HCT116 (cell line): ENCODE measurements around the gene CHCHD3. TPM values are rescaled to one million over a fixed set of nuclear protein-coding genes. Genes with fewer than 3 reads are reported as not detected.

ENCODE experiments used
- ATAC-seq: fragments of 200-7000 bp; cut with Tn5 transposase; 2 replicates; pipeline ENCODE4 v1.9.1; 2020; ENCODE audit warnings: mild to moderate bottlenecking, moderate library complexity
- BruUV-seq: library from RNA; stranded (reverse); fragments of 400-500 nt; replicated peaks from 2 replicates; lab custom pipeline; 2021; lab: Mats Ljungman, UMichigan
- CTCF ChIA-PET: fragments of 300-600 bp; sonication (Branson Sonifier 250); formaldehyde crosslinking; loops from one replicate; lab custom pipeline; 2021; ENCODE audit warnings: antibody characterized with exemption; lab: Charles Lee
- POLR2A ChIA-PET: fragments of 300-600, 350-600 bp; sonication (Branson Sonifier 250); formaldehyde crosslinking; loops from one replicate; lab custom pipeline; 2021; ENCODE audit warnings: antibody characterized with exemption; lab: Charles Lee
- RAD21 ChIA-PET, 2 experiments: fragments of 300-600 bp; sonication (Branson Sonifier 250); formaldehyde crosslinking; loops; one replicate each; lab custom pipeline; 2023; ENCODE audit warnings: low total read pairs in 2 of 2; ENCODE audit not compliant: uncharacterized antibody in 2 of 2, unreplicated experiment in 2 of 2, low non-redundant PET in 1 of 2; lab: Charles Lee
- DNase-seq: peaks from one replicate; pipeline ENCODE4 v3.0.0-alpha.2; 2010; ENCODE audit warnings: low read depth, low spot score
- H2AFZ ChIP-seq: fragments of 200-600 bp; shearing (Covaris generic), sonication (generic); 2 replicates; pipeline ENCODE4 v1.6.1; 2017; ENCODE audit warnings: low read depth, mixed run types, mixed read lengths, antibody characterized with exemption, low read length; ENCODE audit not compliant: poor library complexity, severe bottlenecking
- H3K27ac ChIP-seq: 2 replicates; pipeline ENCODE4 v1.5.1; 2012; ENCODE audit warnings: low read depth, low read length
- H3K27me3 ChIP-seq: fragments of 200-600 bp; sonication (generic); 2 replicates; pipeline ENCODE4 v1.6.1; 2016; ENCODE audit warnings: mixed run types, low read length, mixed read lengths; ENCODE audit not compliant: insufficient read depth
- H3K36me3 ChIP-seq, 2 experiments: fragments of 200-500 bp in 1 of 2; fragments of 200-600 bp in 1 of 2; sonication (Bioruptor generic) in 1 of 2; sonication (generic) in 1 of 2; 2 replicates each; pipeline versions ENCODE4 v1.5.1 to v1.6.1; 2014 to 2016; ENCODE audit warnings: low read length in 2 of 2, inconsistent platforms in 1 of 2, mixed read lengths in 1 of 2, mixed run types in 1 of 2; ENCODE audit not compliant: insufficient read depth in 2 of 2, control insufficient read depth in 1 of 2
- H3K4me1 ChIP-seq, 2 experiments: fragments of 200-600 bp in 1 of 2; sonication (generic) in 1 of 2; 2 replicates each; pipeline versions ENCODE4 v1.5.1 to v1.6.1; 2012 to 2017; ENCODE audit warnings: low read length in 2 of 2, inconsistent platforms in 1 of 2, mild to moderate bottlenecking in 1 of 2, mixed read lengths in 1 of 2, mixed run types in 1 of 2, moderate library complexity in 1 of 2; ENCODE audit not compliant: insufficient read depth in 2 of 2, control insufficient read depth in 1 of 2
- H3K4me2 ChIP-seq: fragments of 200-600 bp; sonication (generic); 2 replicates; pipeline ENCODE4 v1.6.1; 2017; ENCODE audit warnings: mixed run types, low read length, mixed read lengths
- H3K4me3 ChIP-seq, 2 experiments: fragments of 200-600 bp in 1 of 2; sonication (generic) in 1 of 2; replicated peaks in 1 of 2; 2 replicates each; pipeline ENCODE4 v1.5.1; 2011 to 2016; ENCODE audit warnings: low read length in 2 of 2, control low read depth in 1 of 2, low read depth in 1 of 2, mild to moderate bottlenecking in 1 of 2, mixed read lengths in 1 of 2, mixed run types in 1 of 2
- H3K79me2 ChIP-seq: fragments of 200-600 bp; sonication (generic); 2 replicates; pipeline ENCODE4 v1.6.1; 2017; ENCODE audit warnings: mild to moderate bottlenecking, mixed run types, low read length, moderate library complexity, mixed read lengths; ENCODE audit not compliant: insufficient read depth
- H3K9ac ChIP-seq: fragments of 200-600 bp; sonication (generic); 2 replicates; pipeline ENCODE4 v1.6.1; 2016; ENCODE audit warnings: low read length, mixed read lengths
- H3K9me2 ChIP-seq: fragments of 200-600 bp; sonication (generic), shearing (Covaris generic); 2 replicates; pipeline ENCODE4 v1.6.1; 2017; ENCODE audit warnings: mixed run types, mild to moderate bottlenecking, moderate library complexity; ENCODE audit not compliant: insufficient read depth
- H3K9me3 ChIP-seq, 2 experiments: fragments of 200-500 bp in 1 of 2; fragments of 200-600 bp in 1 of 2; sonication (Bioruptor generic) in 1 of 2; sonication (generic) in 1 of 2; 2 replicates each; pipeline ENCODE4 v1.6.1; 2014 to 2017; ENCODE audit warnings: low read length in 2 of 2, mixed read lengths in 2 of 2, inconsistent platforms in 1 of 2, low read depth in 1 of 2, mild to moderate bottlenecking in 1 of 2, mixed run types in 1 of 2, moderate library complexity in 1 of 2; ENCODE audit not compliant: control insufficient read depth in 1 of 2, insufficient read depth in 1 of 2
- H4K20me1 ChIP-seq: fragments of 200-600 bp; sonication (generic), shearing (Covaris generic); 2 replicates; pipeline ENCODE4 v1.6.1; 2017; ENCODE audit warnings: mixed run types, mild to moderate bottlenecking, moderate library complexity; ENCODE audit not compliant: insufficient read depth
- CBX3 ChIP-seq: IDR thresholded peaks from 2 replicates; pipeline ENCODE4 v1.6.1; 2012; ENCODE audit warnings: low read depth
- CEBPB ChIP-seq: IDR thresholded peaks from 2 replicates; pipeline ENCODE4 v1.6.1; 2012; ENCODE audit warnings: low read depth
- EGR1 ChIP-seq: IDR thresholded peaks from 2 replicates; pipeline ENCODE4 v1.6.1; 2012; ENCODE audit warnings: low read depth
- ELF1 ChIP-seq: IDR thresholded peaks from 2 replicates; pipeline ENCODE4 v1.6.1; 2012; ENCODE audit warnings: low read depth, borderline replicate concordance
- EZH2 ChIP-seq: fragments of 200-600 bp; sonication (generic); IDR thresholded peaks from 2 replicates; pipeline ENCODE4 v1.6.1; 2017; ENCODE audit warnings: antibody characterized with exemption, mixed run types
- JUND ChIP-seq: IDR thresholded peaks from 2 replicates; pipeline ENCODE4 v1.6.1; 2012
- POLR2A ChIP-seq: IDR thresholded peaks from 2 replicates; pipeline ENCODE4 v1.7.0; 2011; ENCODE audit warnings: borderline replicate concordance; ENCODE audit not compliant: insufficient read depth, insufficient read length; ENCODE audit errors: extremely low read depth
- RAD21 ChIP-seq: IDR thresholded peaks from 2 replicates; pipeline ENCODE4 v1.6.1; 2012; ENCODE audit warnings: low read depth, mild to moderate bottlenecking
- SIN3A ChIP-seq: IDR thresholded peaks from 2 replicates; pipeline ENCODE4 v1.6.1; 2012; ENCODE audit warnings: low read depth
- SP1 ChIP-seq: IDR thresholded peaks from 2 replicates; pipeline ENCODE4 v1.6.1; 2012; ENCODE audit warnings: low read depth
- SRF ChIP-seq: IDR thresholded peaks from 2 replicates; pipeline ENCODE4 v1.6.1; 2012; ENCODE audit warnings: low read depth
- YY1 ChIP-seq: IDR thresholded peaks from 2 replicates; pipeline ENCODE4 v1.6.1; 2011; ENCODE audit warnings: low read length, low read depth, moderate library complexity, mild to moderate bottlenecking; ENCODE audit not compliant: insufficient replicate concordance; ENCODE audit errors: extremely low read depth
- ZFX ChIP-seq: fragments of 450-650 bp; IDR thresholded peaks from 2 replicates; pipeline ENCODE4 v1.6.1; 2017
- ZNF274 ChIP-seq: fragments of 200-500 bp; sonication (Bioruptor generic); IDR thresholded peaks from 2 replicates; pipeline ENCODE4 v1.6.1; 2014; ENCODE audit warnings: mild to moderate bottlenecking, low read depth, low read length, inconsistent platforms
- intact Hi-C: fragments of 100-400 bp; cut with micrococcal nuclease; formaldehyde crosslinking; loops from 2 replicates; pipeline ENCODE4 v1.10.0; 2022
- total RNA-seq: library from RNA; stranded (reverse); gene quantifications from one replicate; pipeline ENCODE4 v1.2.1, GENCODE V29; 2021; ENCODE audit not compliant: unreplicated experiment
- TF ChIP-seq, protein P1 (sequence below), 3 experiments: fragments of 200-600 bp in 1 of 3; sonication (generic) in 1 of 3; IDR thresholded peaks in 2 of 3; conservative IDR thresholded peaks in 1 of 3; 2 replicates each; pipeline ENCODE4 v1.5.1; 2012 to 2017; ENCODE audit warnings: low read depth in 2 of 3, low read length in 2 of 3, antibody characterized with exemption in 1 of 3, borderline replicate concordance in 1 of 3, control low read depth in 1 of 3, mild to moderate bottlenecking in 1 of 3, mixed read lengths in 1 of 3, mixed run types in 1 of 3, moderate library complexity in 1 of 3; ENCODE audit not compliant: insufficient read depth in 1 of 3
- TF ChIP-seq, protein P2 (sequence below): IDR thresholded peaks from 2 replicates; pipeline ENCODE4 v1.6.1; 2012
- TF ChIP-seq, protein P3 (sequence below): IDR thresholded peaks from 2 replicates; pipeline ENCODE4 v1.6.1; 2012; ENCODE audit warnings: low read depth

CHCHD3 gene
- total RNA-seq, 1 experiment from 2014 or later: 73.5 TPM

DNA sequence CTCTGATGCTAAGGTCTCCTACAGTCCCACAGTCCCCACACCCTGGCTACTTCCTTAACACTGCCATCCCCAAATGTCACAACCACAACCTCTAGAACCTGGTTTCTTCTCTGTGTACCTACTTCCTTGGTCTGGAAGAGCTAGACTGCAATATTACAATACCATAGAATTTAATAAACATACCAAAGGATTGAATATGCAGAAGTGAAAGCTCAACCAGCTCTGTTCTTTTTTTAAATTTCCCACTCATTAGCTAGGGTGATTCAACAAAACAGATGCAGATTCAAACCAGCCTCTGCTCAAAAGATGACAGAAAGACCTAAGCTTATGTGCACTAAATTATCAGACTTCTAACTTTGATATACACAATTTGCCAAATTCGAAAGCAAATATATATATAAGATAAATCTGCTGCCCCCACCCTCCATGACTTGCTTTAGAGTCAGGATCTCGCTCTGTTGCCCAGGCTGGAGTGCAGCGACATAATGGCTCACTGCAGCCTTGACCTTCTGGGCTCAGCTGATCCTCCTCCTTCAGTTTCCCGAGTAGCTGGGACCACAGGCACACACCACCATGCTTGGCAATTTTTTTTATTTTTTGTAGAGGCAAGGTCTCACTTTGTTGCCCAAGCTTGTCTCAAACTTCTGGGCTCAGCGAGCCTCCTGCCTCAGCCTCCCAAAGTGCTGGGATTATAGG lies 212.6 kb downstream of the CHCHD3 start:
- Histone ChIP-seq H3K27me3 (no peaks in the 10 kb centered on the region), H3K79me2 (no peaks in the 10 kb centered on the region; the same call in 1 of the 2 replicates), H4K20me1 (peaks cover 5% of the 10 kb centered on the region; the same call in 1 of the 2 replicates), H3K9me2 (no peaks in the 10 kb centered on the region), H3K4me2 (no peak overlapping the region), H3K9me3 (no peaks in the 10 kb centered on the region), H3K36me3 (no peaks in the 10 kb centered on the region), H3K4me3 (no peak overlapping the region), H2AFZ (no peak overlapping the region), H3K4me1 (no peaks in the 10 kb centered on the region), H3K9ac (no peak overlapping the region), H3K27ac (no peak overlapping the region)
- DNase-seq (no peak), ATAC-seq (no peak)
- ChIA-PET CTCF (no interaction called here), POLR2A (no interaction called here), RAD21 (no interaction called here)
- no TSS peak for BruUV-seq
- intact Hi-C loops: no loop called here
- no peak for TF ChIP-seq JUND

DNA sequence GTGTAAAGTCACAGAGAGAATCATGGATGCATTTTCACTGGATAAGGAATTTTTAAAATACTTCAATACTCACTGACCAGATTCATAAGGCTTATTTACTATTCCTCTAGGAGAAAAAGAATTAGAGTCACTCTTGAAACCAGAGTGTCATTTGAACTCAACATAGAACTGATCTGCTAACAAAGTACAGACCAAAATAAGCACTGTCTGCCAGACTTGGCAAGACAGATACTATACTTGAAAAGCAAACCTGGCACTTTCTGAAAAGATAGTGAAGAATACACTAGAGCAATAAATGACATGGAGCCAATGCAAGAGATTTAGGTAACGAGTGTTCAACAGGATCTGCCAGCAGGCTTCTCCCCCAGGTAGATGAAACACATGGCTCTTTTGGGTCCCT lies 215.3 kb downstream of the CHCHD3 start:
- no peak for DNase-seq
- Histone ChIP-seq H4K20me1 (peaks cover 5% of the 10 kb centered on the region; the same call in 1 of the 2 replicates), H3K4me2 (no peak overlapping the region), H3K36me3 (no peaks in the 10 kb centered on the region), H3K27ac (no peak overlapping the region), H3K9me3 (no peaks in the 10 kb centered on the region; a peak in 1 of 4 replicates), H3K79me2 (no peaks in the 10 kb centered on the region; the same call in 1 of the 2 replicates), H3K27me3 (no peaks in the 10 kb centered on the region), H3K9me2 (no peaks in the 10 kb centered on the region), H3K4me3 (no peak overlapping the region), H2AFZ (no peak overlapping the region), H3K4me1 (no peaks in the 10 kb centered on the region), H3K9ac (no peak overlapping the region)
- intact Hi-C loops: no loop called here
- ChIA-PET POLR2A (no interaction called here), CTCF (no interaction called here), RAD21 (no interaction called here)
- no peak for ATAC-seq
- BruUV-seq: no TSS peak
- TF ChIP-seq EGR1 (no peak), ZNF274 (no peak), POLR2A (no peak), SP1 (no peak), ELF1 (no peak), JUND (no peak), ZFX (no peak), SIN3A (no peak), YY1 (no peak), EZH2 (no peak), SRF (no peak), CEBPB (no peak), RAD21 (no peak), CBX3 (no peak)
- TF ChIP-seq, protein P1, sequence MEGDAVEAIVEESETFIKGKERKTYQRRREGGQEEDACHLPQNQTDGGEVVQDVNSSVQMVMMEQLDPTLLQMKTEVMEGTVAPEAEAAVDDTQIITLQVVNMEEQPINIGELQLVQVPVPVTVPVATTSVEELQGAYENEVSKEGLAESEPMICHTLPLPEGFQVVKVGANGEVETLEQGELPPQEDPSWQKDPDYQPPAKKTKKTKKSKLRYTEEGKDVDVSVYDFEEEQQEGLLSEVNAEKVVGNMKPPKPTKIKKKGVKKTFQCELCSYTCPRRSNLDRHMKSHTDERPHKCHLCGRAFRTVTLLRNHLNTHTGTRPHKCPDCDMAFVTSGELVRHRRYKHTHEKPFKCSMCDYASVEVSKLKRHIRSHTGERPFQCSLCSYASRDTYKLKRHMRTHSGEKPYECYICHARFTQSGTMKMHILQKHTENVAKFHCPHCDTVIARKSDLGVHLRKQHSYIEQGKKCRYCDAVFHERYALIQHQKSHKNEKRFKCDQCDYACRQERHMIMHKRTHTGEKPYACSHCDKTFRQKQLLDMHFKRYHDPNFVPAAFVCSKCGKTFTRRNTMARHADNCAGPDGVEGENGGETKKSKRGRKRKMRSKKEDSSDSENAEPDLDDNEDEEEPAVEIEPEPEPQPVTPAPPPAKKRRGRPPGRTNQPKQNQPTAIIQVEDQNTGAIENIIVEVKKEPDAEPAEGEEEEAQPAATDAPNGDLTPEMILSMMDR (IDR thresholded peaks at IDR 0.05 in 2 of 3, conservative IDR thresholded peaks at IDR 0.05 in 1 of 3; ENCODE audit: borderline replicate concordance in 1 of 3, insufficient read depth in 1 of 3, low read depth in 2 of 3, low read length in 2 of 3): no peak
- TF ChIP-seq, protein P2, sequence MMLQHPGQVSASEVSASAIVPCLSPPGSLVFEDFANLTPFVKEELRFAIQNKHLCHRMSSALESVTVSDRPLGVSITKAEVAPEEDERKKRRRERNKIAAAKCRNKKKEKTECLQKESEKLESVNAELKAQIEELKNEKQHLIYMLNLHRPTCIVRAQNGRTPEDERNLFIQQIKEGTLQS: no peak
- TF ChIP-seq, protein P3, sequence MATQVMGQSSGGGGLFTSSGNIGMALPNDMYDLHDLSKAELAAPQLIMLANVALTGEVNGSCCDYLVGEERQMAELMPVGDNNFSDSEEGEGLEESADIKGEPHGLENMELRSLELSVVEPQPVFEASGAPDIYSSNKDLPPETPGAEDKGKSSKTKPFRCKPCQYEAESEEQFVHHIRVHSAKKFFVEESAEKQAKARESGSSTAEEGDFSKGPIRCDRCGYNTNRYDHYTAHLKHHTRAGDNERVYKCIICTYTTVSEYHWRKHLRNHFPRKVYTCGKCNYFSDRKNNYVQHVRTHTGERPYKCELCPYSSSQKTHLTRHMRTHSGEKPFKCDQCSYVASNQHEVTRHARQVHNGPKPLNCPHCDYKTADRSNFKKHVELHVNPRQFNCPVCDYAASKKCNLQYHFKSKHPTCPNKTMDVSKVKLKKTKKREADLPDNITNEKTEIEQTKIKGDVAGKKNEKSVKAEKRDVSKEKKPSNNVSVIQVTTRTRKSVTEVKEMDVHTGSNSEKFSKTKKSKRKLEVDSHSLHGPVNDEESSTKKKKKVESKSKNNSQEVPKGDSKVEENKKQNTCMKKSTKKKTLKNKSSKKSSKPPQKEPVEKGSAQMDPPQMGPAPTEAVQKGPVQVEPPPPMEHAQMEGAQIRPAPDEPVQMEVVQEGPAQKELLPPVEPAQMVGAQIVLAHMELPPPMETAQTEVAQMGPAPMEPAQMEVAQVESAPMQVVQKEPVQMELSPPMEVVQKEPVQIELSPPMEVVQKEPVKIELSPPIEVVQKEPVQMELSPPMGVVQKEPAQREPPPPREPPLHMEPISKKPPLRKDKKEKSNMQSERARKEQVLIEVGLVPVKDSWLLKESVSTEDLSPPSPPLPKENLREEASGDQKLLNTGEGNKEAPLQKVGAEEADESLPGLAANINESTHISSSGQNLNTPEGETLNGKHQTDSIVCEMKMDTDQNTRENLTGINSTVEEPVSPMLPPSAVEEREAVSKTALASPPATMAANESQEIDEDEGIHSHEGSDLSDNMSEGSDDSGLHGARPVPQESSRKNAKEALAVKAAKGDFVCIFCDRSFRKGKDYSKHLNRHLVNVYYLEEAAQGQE: no peak
